Nephron progenitor cell (in vitro differentiated cells): ENCODE data around the gene PTK6.

Experiments used
- DNase-seq: peaks from one replicate; pipeline ENCODE4 v3.0.0; 2021
- H3K27ac Mint-ChIP-seq: 2 replicates; pipeline ENCODE4 v1.8.0; 2021; ENCODE audit warnings: mild to moderate bottlenecking, moderate library complexity, mixed read lengths
- H3K27me3 Mint-ChIP-seq: 2 replicates; pipeline ENCODE4 v1.8.0; 2021; ENCODE audit warnings: mild to moderate bottlenecking, low read depth, mixed read lengths; ENCODE audit not compliant: poor library complexity
- H3K36me3 Mint-ChIP-seq: 2 replicates; pipeline ENCODE4 v1.8.0; 2021; ENCODE audit warnings: low read depth, mixed read lengths
- H3K4me1 Mint-ChIP-seq: 2 replicates; pipeline ENCODE4 v1.8.0; 2021; ENCODE audit warnings: mixed read lengths
- H3K4me3 Mint-ChIP-seq: 2 replicates; pipeline ENCODE4 v1.8.0; 2021; ENCODE audit warnings: mild to moderate bottlenecking, moderate library complexity, mixed read lengths
- H3K9me3 Mint-ChIP-seq: 2 replicates; pipeline ENCODE4 v1.8.0; 2021; ENCODE audit warnings: mild to moderate bottlenecking, moderate library complexity, mixed read lengths
- TF ChIP-seq, protein P1 (sequence below): fragments of 200-600 bp; sonication (generic); IDR thresholded peaks from 2 replicates; pipeline ENCODE4 v1.5.0; 2021; ENCODE audit warnings: antibody characterized with exemption

PTK6 gene

DNA sequence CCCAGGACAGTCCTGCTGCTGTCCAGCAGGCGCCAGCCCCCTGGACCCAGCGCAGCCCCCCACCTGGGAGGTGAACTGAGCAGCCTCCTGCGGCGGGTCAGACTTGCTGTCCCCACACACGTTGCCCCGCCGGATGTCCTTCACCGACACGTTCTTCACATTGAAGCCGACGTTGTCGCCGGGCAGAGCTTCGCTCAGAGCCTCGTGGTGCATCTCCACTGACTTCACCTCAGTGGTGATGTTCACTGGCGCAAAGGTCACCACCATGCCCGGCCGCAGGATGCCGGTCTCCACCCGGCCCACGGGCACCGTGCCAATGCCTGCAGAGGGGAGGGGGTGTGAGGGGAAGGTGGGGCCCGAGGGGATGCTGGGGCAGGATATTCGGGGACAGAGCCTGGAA is 46.8 kb downstream of the PTK6 start:
- H3K36me3 Mint-ChIP-seq: no peaks in the 10 kb centered on the region
- no peak overlapping the region for H3K4me3 Mint-ChIP-seq
- peaks cover 4% of the 10 kb centered on the region for H3K9me3 Mint-ChIP-seq
- no peaks in the 10 kb centered on the region for H3K4me1 Mint-ChIP-seq
- peaks cover 76% of the 10 kb centered on the region for H3K27me3 Mint-ChIP-seq
- TF ChIP-seq, protein P1, sequence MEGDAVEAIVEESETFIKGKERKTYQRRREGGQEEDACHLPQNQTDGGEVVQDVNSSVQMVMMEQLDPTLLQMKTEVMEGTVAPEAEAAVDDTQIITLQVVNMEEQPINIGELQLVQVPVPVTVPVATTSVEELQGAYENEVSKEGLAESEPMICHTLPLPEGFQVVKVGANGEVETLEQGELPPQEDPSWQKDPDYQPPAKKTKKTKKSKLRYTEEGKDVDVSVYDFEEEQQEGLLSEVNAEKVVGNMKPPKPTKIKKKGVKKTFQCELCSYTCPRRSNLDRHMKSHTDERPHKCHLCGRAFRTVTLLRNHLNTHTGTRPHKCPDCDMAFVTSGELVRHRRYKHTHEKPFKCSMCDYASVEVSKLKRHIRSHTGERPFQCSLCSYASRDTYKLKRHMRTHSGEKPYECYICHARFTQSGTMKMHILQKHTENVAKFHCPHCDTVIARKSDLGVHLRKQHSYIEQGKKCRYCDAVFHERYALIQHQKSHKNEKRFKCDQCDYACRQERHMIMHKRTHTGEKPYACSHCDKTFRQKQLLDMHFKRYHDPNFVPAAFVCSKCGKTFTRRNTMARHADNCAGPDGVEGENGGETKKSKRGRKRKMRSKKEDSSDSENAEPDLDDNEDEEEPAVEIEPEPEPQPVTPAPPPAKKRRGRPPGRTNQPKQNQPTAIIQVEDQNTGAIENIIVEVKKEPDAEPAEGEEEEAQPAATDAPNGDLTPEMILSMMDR: no peak
- no peak for DNase-seq
- H3K27ac Mint-ChIP-seq: no peak overlapping the region

DNA sequence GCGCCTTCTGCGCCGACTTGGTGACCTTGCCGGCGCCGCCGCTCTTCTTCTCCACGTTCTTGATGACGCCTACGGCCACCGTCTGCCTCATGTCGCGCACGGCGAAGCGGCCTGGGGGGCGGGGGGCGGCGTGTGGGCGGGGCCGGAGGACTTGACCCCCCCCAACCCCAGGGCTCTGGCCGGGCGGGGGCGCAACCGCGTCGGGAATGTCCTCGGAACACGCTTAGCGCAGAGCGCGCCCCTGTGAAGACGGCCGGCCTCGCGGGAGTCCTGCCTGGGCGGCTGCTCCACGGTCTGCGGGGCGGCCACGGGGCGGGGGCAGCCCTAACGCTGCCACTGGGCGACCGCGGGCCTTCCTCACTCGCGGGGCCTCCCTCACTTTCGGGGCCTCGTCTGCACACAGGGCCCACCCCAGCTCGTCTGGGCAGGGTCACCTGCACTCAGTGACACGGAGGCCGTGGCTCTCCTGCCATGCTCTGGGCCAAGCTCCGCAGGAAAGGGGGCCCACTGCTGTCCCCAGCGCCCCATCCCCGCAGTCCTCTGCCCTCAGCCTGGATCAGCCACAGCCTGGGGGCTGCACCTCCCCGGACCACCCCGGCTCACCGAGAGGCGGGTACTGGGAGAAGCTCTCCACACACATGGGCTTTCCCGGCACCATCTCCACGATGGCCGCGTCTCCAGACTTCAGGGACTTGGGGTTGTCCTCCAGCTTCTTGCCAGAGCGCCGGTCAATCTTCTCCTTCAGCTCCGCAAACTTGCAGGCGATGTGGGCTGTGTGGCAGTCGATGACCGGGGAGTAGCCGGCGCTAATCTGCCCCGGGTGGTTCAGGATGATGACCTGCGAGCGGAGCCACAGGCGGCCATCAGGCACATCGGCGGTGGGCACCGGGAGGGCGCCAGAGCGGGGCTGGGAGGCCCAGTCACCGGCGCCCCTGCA is 48.6 kb downstream of the PTK6 start:
- Mint-ChIP-seq H3K27me3 (peaks cover 72% of the 10 kb centered on the region), H3K4me1 (peaks cover 5% of the 10 kb centered on the region), H3K4me3 (no peak overlapping the region), H3K36me3 (no peaks in the 10 kb centered on the region), H3K27ac (no peak overlapping the region), H3K9me3 (peaks cover 4% of the 10 kb centered on the region)
- DNase-seq: peak; percentile 63
- TF ChIP-seq, protein P1: no peak

DNA sequence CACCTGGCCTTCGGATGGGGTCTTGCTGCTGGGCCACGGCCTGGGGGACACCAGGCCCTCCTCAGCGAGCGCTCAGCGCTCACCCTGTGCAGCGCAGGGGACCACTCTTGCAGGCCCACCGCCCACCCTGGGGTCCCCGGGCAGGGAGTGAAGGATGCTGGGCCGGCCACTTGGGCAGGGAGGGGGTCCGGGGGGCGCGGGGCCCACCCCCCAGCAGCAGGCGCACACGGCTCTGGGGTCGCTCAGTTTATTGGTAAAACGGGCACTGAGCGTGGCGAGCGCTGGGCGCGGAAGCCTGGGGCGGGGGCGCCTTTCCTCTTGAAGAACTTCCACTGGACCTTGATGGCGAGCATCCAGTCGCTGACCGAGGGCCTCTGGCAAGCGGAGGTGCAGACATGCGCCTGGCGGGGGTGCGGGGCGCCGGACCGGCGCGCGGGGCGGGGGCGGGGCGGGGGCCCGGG is 49.4 kb downstream of the PTK6 start:
- TF ChIP-seq, protein P1: no peak
- Mint-ChIP-seq H3K27me3 (peaks cover 68% of the 10 kb centered on the region), H3K4me3 (no peak overlapping the region), H3K9me3 (peaks cover 4% of the 10 kb centered on the region), H3K4me1 (peaks cover 7% of the 10 kb centered on the region), H3K36me3 (no peaks in the 10 kb centered on the region), H3K27ac (no peak overlapping the region)
- DNase-seq: no peak

DNA sequence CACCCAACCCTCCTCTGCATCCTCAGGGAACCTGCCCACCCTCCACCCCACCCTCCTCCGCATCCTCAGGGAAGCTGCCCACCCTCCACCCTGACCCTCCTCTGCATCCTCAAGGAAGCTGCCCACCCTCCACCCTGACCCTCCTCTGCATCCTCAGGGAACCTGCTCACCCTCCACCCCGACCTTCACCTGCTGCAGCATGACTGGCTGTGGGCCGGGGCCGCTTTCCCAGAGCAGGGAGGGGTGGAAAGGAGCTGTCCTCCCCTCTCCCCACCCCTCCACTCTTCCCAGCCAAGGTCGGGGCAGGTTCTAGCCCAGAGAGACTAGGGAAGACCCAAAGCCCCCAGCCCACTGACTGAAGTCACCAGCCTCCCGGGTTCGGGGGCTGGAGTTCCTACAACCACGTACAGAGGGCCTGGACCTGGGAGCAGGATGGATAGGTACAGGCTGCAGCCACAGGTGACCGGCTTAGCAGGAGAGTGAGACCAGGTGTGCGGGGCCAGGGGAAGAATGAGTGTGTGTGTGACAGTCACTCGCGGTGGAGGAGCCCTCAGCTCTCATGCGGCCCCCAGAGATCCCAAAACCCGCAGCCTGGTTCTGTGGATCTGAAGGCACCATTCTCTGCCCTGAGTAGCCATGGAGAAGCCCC is 49.9 kb downstream of the PTK6 start:
- peak overlapping the region; percentile 61 for H3K4me3 Mint-ChIP-seq
- no peaks in the 10 kb centered on the region for H3K36me3 Mint-ChIP-seq
- H3K4me1 Mint-ChIP-seq: peaks cover 9% of the 10 kb centered on the region
- peaks cover 4% of the 10 kb centered on the region for H3K9me3 Mint-ChIP-seq
- H3K27me3 Mint-ChIP-seq: peaks cover 69% of the 10 kb centered on the region
- TF ChIP-seq, protein P1: no peak
- no peak overlapping the region for H3K27ac Mint-ChIP-seq
- no peak for DNase-seq

DNA sequence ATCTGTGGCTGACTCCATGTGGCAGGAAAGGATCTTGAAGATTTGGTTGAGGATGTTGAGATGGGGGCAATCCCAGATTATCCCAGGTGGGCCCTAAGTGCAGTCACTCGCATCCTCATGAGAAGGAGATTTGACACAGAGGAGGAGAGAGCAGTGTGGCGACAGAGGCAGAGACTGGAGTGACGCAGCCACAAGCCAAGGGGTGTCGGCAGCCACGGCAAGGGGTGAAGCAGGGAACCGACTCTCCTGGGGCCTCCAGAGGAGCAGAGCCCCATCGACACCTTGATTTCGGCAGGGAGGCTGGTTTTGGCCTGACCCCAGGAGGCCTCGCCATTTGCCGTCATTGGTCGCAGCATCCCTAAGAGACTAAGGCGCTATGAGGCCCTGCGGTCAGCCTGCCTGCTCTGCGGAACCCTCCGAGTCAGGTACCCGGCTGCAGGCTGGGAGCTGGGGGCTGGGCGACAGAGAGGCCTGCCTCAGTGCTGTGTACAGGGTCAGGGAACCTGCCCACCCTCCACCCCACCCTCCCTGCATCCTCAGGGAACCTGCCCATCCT is 50.8 kb downstream of the PTK6 start:
- Mint-ChIP-seq H3K27me3 (peaks cover 66% of the 10 kb centered on the region), H3K27ac (no peak overlapping the region), H3K4me3 (no peak overlapping the region), H3K4me1 (peaks cover 9% of the 10 kb centered on the region), H3K9me3 (peaks cover 4% of the 10 kb centered on the region), H3K36me3 (no peaks in the 10 kb centered on the region)
- no peak for DNase-seq
- TF ChIP-seq, protein P1: no peak
